ENCODE results near the gene GDAP2. TPM values are rescaled to one million over a fixed set of nuclear protein-coding genes. Genes with fewer than 3 reads are reported as not detected.

The GDAP2 gene
- total and polyA plus RNA-seq, 2 donors (not counting 3 experiments of a cell fraction or from before 2014, with no cell fraction given) = 4.5 to 21.5 TPM

- no peak overlapping the region for H3K4me2 ChIP-seq (ENCODE audit: insufficient read depth, low read length)
- H3K27me3 ChIP-seq (ENCODE audit: control insufficient read depth in 2 of 2, insufficient read depth in 2 of 2, low read length in 2 of 2) = no peaks in the 10 kb centered on the region
- H3K9me1 ChIP-seq (replicated peaks; ENCODE audit: control insufficient read depth, extremely low read depth, insufficient read depth, low read length) = no peaks in the 10 kb centered on the region
- CTCF ChIA-PET = no interaction called here
- H4K20me1 ChIP-seq (replicated peaks; ENCODE audit: control insufficient read depth, extremely low read depth, insufficient read depth, low read length) = no peaks in the 10 kb centered on the region
- TF ChIP-seq GATA2 (IDR thresholded peaks at IDR 0.05; ENCODE audit: insufficient read depth, insufficient read length, low read depth, low read length) (no peak), CTCF (IDR thresholded peaks at IDR 0.05; ENCODE audit: extremely low read depth in 1 of 2, insufficient read depth in 1 of 2, low read depth in 1 of 2, low read length in 2 of 2) (no peak), FOS (IDR thresholded peaks at IDR 0.05; ENCODE audit: borderline replicate concordance, insufficient read depth, low read length) (no peak)
- H2AFZ ChIP-seq (ENCODE audit: low read depth, low read length) = no peak overlapping the region
- BruUV-seq (replicated peaks) = no TSS peak
- dilution Hi-C loops (cut with MboI; ENCODE audit: extremely low pct_ligation_motif_present, low sequenced_read_pairs) = no loop called here
- H3K9me3 ChIP-seq (replicated peaks; ENCODE audit: control insufficient read depth, insufficient read depth, low read length) = no peaks in the 10 kb centered on the region
- no peak overlapping the region for H3K9ac ChIP-seq (replicated peaks; ENCODE audit: extremely low read depth, insufficient read depth, low read length)
- POLR2A ChIA-PET = no interaction called here
- no peaks in the 10 kb centered on the region for H3K4me1 ChIP-seq (ENCODE audit: control insufficient read depth, extremely low read depth, insufficient read depth, low read length)
- intact Hi-C loops (cut with micrococcal nuclease) = no loop called here
- H3K27ac ChIP-seq (ENCODE audit: insufficient read depth, low read depth, low read length) = no peak overlapping the region
- DNase-seq (ENCODE audit: low read depth, low spot score) (no peak), FAIRE-seq (no peak)
- H3K79me2 ChIP-seq (ENCODE audit: control insufficient read depth, insufficient read depth, low read length) = no peaks in the 10 kb centered on the region
- H3K36me3 ChIP-seq (ENCODE audit: control insufficient read depth in 2 of 2, extremely low read depth in 1 of 2, insufficient read depth in 2 of 2, low read length in 2 of 2) = no peaks in the 10 kb centered on the region
- no peak overlapping the region for H3K4me3 ChIP-seq (replicated peaks in 1 of 3; ENCODE audit: insufficient read depth in 1 of 3, low read depth in 1 of 3, low read length in 3 of 3)
Observed at GRCh38 chr1:117857418-117857817, 72.0 kb downstream of the GDAP2 start.

- no peaks in the 10 kb centered on the region for H3K79me2 ChIP-seq (ENCODE audit: control insufficient read depth, insufficient read depth, low read length)
- BruUV-seq (replicated peaks) = no TSS peak
- no peak overlapping the region for H3K27ac ChIP-seq (ENCODE audit: insufficient read depth, low read depth, low read length)
- dilution Hi-C loops (cut with MboI; ENCODE audit: extremely low pct_ligation_motif_present, low sequenced_read_pairs) (no loop called here), intact Hi-C loops (cut with micrococcal nuclease) (no loop called here)
- ChIA-PET POLR2A (no interaction called here), CTCF (interaction anchor here (1.7 kb wide), 1 partner anchor 99 kb away, joined by 5 read pairs; no protein-coding TSS in a partner anchor)
- no peak for TF ChIP-seq POLR2A (IDR thresholded peaks at IDR 0.05; ENCODE audit: low read depth, low read length)
- H2AFZ ChIP-seq (ENCODE audit: low read depth, low read length) = no peak overlapping the region
- H3K4me3 ChIP-seq (replicated peaks in 1 of 3; ENCODE audit: insufficient read depth in 1 of 3, low read depth in 1 of 3, low read length in 3 of 3) = no peak overlapping the region
- no peaks in the 10 kb centered on the region for H4K20me1 ChIP-seq (replicated peaks; ENCODE audit: control insufficient read depth, extremely low read depth, insufficient read depth, low read length)
- no peaks in the 10 kb centered on the region for H3K9me1 ChIP-seq (replicated peaks; ENCODE audit: control insufficient read depth, extremely low read depth, insufficient read depth, low read length)
- no peaks in the 10 kb centered on the region for H3K27me3 ChIP-seq (ENCODE audit: control insufficient read depth in 2 of 2, insufficient read depth in 2 of 2, low read length in 2 of 2)
- no peak for FAIRE-seq
- H3K4me1 ChIP-seq (ENCODE audit: control insufficient read depth, extremely low read depth, insufficient read depth, low read length) = no peaks in the 10 kb centered on the region
- no peak overlapping the region for H3K4me2 ChIP-seq (ENCODE audit: insufficient read depth, low read length)
- DNase-seq (ENCODE audit: low read depth, low spot score) = no peak
- H3K9me3 ChIP-seq (replicated peaks; ENCODE audit: control insufficient read depth, insufficient read depth, low read length) = no peaks in the 10 kb centered on the region
- no peak overlapping the region for H3K9ac ChIP-seq (replicated peaks; ENCODE audit: extremely low read depth, insufficient read depth, low read length)
- no peaks in the 10 kb centered on the region for H3K36me3 ChIP-seq (ENCODE audit: control insufficient read depth in 2 of 2, extremely low read depth in 1 of 2, insufficient read depth in 2 of 2, low read length in 2 of 2)
Observed at GRCh38 chr1:117852853-117853553, 76.4 kb downstream of the GDAP2 start.

Measured in endothelial cell of umbilical vein (primary cell).